Activated CD4-positive, alpha-beta T cell treated with anti-CD3 and anti-CD28 coated beads, Interleukin-2, amount 10 ng/mL, durations not matched to agents 24 days and 14 days (primary cell): Measurements from ENCODE around the gene XXYLT1. TPM values are rescaled to one million over a fixed set of nuclear protein-coding genes. Genes with fewer than 3 reads are reported as not detected.

Source experiments
- DNase-seq: peaks from one replicate; pipeline ENCODE4 v3.0.0; 2022
- H3K27ac Mint-ChIP-seq: one replicate; pipeline ENCODE4 v1.8.0; 2022; ENCODE audit warnings: mild to moderate bottlenecking, mixed read lengths
- H3K27me3 Mint-ChIP-seq: one replicate; pipeline ENCODE4 v1.8.0; 2022; ENCODE audit warnings: mixed read lengths
- H3K36me3 Mint-ChIP-seq: one replicate; pipeline ENCODE4 v1.8.0; 2022; ENCODE audit warnings: low read depth, mild to moderate bottlenecking, mixed read lengths
- H3K4me1 Mint-ChIP-seq: one replicate; pipeline ENCODE4 v1.8.0; 2021; ENCODE audit warnings: mixed read lengths
- H3K4me3 Mint-ChIP-seq: one replicate; pipeline ENCODE4 v1.8.0; 2022; ENCODE audit warnings: mild to moderate bottlenecking, moderate library complexity, mixed read lengths
- H3K9me3 Mint-ChIP-seq: one replicate; pipeline ENCODE4 v1.8.0; 2021; ENCODE audit warnings: mixed read lengths
- intact Hi-C: fragments of 100-400 bp; cut with micrococcal nuclease; formaldehyde crosslinking; loops from one replicate; pipeline ENCODE4 v1.15.1; 2023
- total RNA-seq: library from RNA; stranded (reverse); gene quantifications from 2 replicates; pipeline ENCODE4 v1.2.3, GENCODE V29; 2022

Gene XXYLT1
- total RNA-seq, 1 donor from 2014 or later: 17.4 TPM

- H3K27me3 Mint-ChIP-seq: no peaks in the 10 kb centered on the region
- H3K36me3 Mint-ChIP-seq: peaks cover 2% of the 10 kb centered on the region
- no peak overlapping the region for H3K27ac Mint-ChIP-seq
- H3K4me3 Mint-ChIP-seq: no peak overlapping the region
- intact Hi-C loops: loop anchor here (2.0 to 10.0 kb wide), 2 partner anchors 53 to 73 kb away; no protein-coding TSS in a partner anchor
- DNase-seq: no peak
- H3K9me3 Mint-ChIP-seq: peaks cover 3% of the 10 kb centered on the region
- H3K4me1 Mint-ChIP-seq: peaks cover 41% of the 10 kb centered on the region
Measured at GRCh38 chr3:195181741-195182469, 89.1 kb downstream of the XXYLT1 start.

- Mint-ChIP-seq H3K4me3 (no peak overlapping the region), H3K36me3 (peaks cover 2% of the 10 kb centered on the region), H3K4me1 (peaks cover 34% of the 10 kb centered on the region), H3K9me3 (peaks cover 3% of the 10 kb centered on the region), H3K27me3 (no peaks in the 10 kb centered on the region), H3K27ac (no peak overlapping the region)
- DNase-seq: no peak
- intact Hi-C loops: loop anchor here (10.0 kb wide), 1 partner anchor 74 kb away; no protein-coding TSS in a partner anchor
Measured at GRCh38 chr3:195181113-195181498, 89.9 kb downstream of the XXYLT1 start.

GRCh38 chr3:195180490-195181112 is 90.4 kb downstream of the XXYLT1 start:
- Mint-ChIP-seq H3K9me3 (peaks cover 3% of the 10 kb centered on the region), H3K27me3 (no peaks in the 10 kb centered on the region), H3K36me3 (peaks cover 2% of the 10 kb centered on the region), H3K4me3 (no peak overlapping the region), H3K27ac (no peak overlapping the region), H3K4me1 (peaks cover 29% of the 10 kb centered on the region)
- intact Hi-C loops: loop anchor here (10.0 kb wide), 1 partner anchor 74 kb away; no protein-coding TSS in a partner anchor
- no peak for DNase-seq

- Mint-ChIP-seq H3K9me3 (peaks cover 3% of the 10 kb centered on the region), H3K4me3 (no peak overlapping the region), H3K4me1 (peaks cover 26% of the 10 kb centered on the region), H3K27me3 (no peaks in the 10 kb centered on the region), H3K36me3 (peaks cover 2% of the 10 kb centered on the region), H3K27ac (no peak overlapping the region)
- intact Hi-C loops: loop anchor here (10.0 kb wide), 1 partner anchor 75 kb away; no protein-coding TSS in a partner anchor
- no peak for DNase-seq
Measured at GRCh38 chr3:195179776-195180489, 91.0 kb downstream of the XXYLT1 start.

GRCh38 chr3:195178124-195178910 is 92.6 kb downstream of the XXYLT1 start:
- no peak overlapping the region for H3K27ac Mint-ChIP-seq
- no peaks in the 10 kb centered on the region for H3K27me3 Mint-ChIP-seq
- H3K4me3 Mint-ChIP-seq: no peak overlapping the region
- DNase-seq: no peak
- intact Hi-C loops: no loop called here
- H3K36me3 Mint-ChIP-seq: no peaks in the 10 kb centered on the region
- peaks cover 16% of the 10 kb centered on the region for H3K4me1 Mint-ChIP-seq
- no peaks in the 10 kb centered on the region for H3K9me3 Mint-ChIP-seq

- DNase-seq: no peak
- no peak overlapping the region for H3K4me3 Mint-ChIP-seq
- no peak overlapping the region for H3K27ac Mint-ChIP-seq
- intact Hi-C loops: no loop called here
- H3K27me3 Mint-ChIP-seq: no peaks in the 10 kb centered on the region
- H3K4me1 Mint-ChIP-seq: peaks cover 10% of the 10 kb centered on the region
- H3K36me3 Mint-ChIP-seq: no peaks in the 10 kb centered on the region
- no peaks in the 10 kb centered on the region for H3K9me3 Mint-ChIP-seq
Measured at GRCh38 chr3:195177422-195178123, 93.4 kb downstream of the XXYLT1 start.

- H3K4me3 Mint-ChIP-seq: no peak overlapping the region
- H3K27me3 Mint-ChIP-seq: no peaks in the 10 kb centered on the region
- H3K27ac Mint-ChIP-seq: no peak overlapping the region
- DNase-seq: no peak
- intact Hi-C loops: no loop called here
- peaks cover 2% of the 10 kb centered on the region for H3K4me1 Mint-ChIP-seq
- H3K9me3 Mint-ChIP-seq: no peaks in the 10 kb centered on the region
- H3K36me3 Mint-ChIP-seq: no peaks in the 10 kb centered on the region
Measured at GRCh38 chr3:195176776-195177175, 94.2 kb downstream of the XXYLT1 start.

GRCh38 chr3:195175476-195176337 is 95.3 kb downstream of the XXYLT1 start:
- H3K27me3 Mint-ChIP-seq: no peaks in the 10 kb centered on the region
- no peaks in the 10 kb centered on the region for H3K36me3 Mint-ChIP-seq
- DNase-seq: no peak
- H3K4me1 Mint-ChIP-seq: no peaks in the 10 kb centered on the region
- no peak overlapping the region for H3K27ac Mint-ChIP-seq
- H3K4me3 Mint-ChIP-seq: no peak overlapping the region
- intact Hi-C loops: no loop called here
- no peaks in the 10 kb centered on the region for H3K9me3 Mint-ChIP-seq

- Mint-ChIP-seq H3K4me3 (no peak overlapping the region), H3K36me3 (no peaks in the 10 kb centered on the region), H3K27ac (no peak overlapping the region), H3K4me1 (no peaks in the 10 kb centered on the region), H3K27me3 (no peaks in the 10 kb centered on the region), H3K9me3 (no peaks in the 10 kb centered on the region)
- intact Hi-C loops: no loop called here
- DNase-seq: no peak
Measured at GRCh38 chr3:195175076-195175475, 95.9 kb downstream of the XXYLT1 start.

GRCh38 chr3:195173657-195174056 is 97.3 kb downstream of the XXYLT1 start:
- H3K4me1 Mint-ChIP-seq: no peaks in the 10 kb centered on the region
- no peak overlapping the region for H3K4me3 Mint-ChIP-seq
- H3K36me3 Mint-ChIP-seq: no peaks in the 10 kb centered on the region
- intact Hi-C loops: no loop called here
- no peaks in the 10 kb centered on the region for H3K27me3 Mint-ChIP-seq
- no peak overlapping the region for H3K27ac Mint-ChIP-seq
- no peaks in the 10 kb centered on the region for H3K9me3 Mint-ChIP-seq
- no peak for DNase-seq

- Mint-ChIP-seq H3K4me1 (no peaks in the 10 kb centered on the region), H3K27me3 (no peaks in the 10 kb centered on the region), H3K4me3 (no peak overlapping the region), H3K27ac (no peak overlapping the region), H3K36me3 (no peaks in the 10 kb centered on the region), H3K9me3 (no peaks in the 10 kb centered on the region)
- intact Hi-C loops: no loop called here
- DNase-seq: no peak
Measured at GRCh38 chr3:195172896-195173295, 98.1 kb downstream of the XXYLT1 start.

- Mint-ChIP-seq H3K4me1 (no peaks in the 10 kb centered on the region), H3K4me3 (no peak overlapping the region), H3K27ac (no peak overlapping the region), H3K27me3 (no peaks in the 10 kb centered on the region), H3K36me3 (no peaks in the 10 kb centered on the region), H3K9me3 (no peaks in the 10 kb centered on the region)
- intact Hi-C loops: no loop called here
- DNase-seq: no peak
Measured at GRCh38 chr3:195172039-195172684, 98.8 kb downstream of the XXYLT1 start.
